GM12873 (cell line): Measurements from ENCODE around the gene ST14.

Experiments used
- TF ChIP-seq, protein P1 (sequence below): IDR thresholded peaks from 2 replicates; pipeline ENCODE4 v1.5.1; 2012; ENCODE audit warnings: low read depth, mild to moderate bottlenecking, moderate library complexity, low read length, control low read depth; ENCODE audit not compliant: insufficient read depth; ENCODE audit errors: missing control alignments

Gene ST14

DNA sequence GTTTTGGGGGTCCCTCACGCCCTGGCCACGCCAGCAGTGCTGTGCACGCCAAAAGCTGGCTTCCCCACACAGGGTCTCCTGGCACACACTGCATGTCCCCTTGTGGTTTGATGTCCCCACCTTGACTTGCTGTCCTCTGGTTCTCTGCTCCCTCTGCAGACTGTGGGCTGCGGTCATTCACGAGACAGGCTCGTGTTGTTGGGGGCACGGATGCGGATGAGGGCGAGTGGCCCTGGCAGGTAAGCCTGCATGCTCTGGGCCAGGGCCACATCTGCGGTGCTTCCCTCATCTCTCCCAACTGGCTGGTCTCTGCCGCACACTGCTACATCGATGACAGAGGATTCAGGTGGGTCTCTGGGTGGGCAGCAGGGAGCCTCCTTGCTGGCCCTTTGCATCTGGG is 40.2 kb downstream of the ST14 start:
- TF ChIP-seq, protein P1, sequence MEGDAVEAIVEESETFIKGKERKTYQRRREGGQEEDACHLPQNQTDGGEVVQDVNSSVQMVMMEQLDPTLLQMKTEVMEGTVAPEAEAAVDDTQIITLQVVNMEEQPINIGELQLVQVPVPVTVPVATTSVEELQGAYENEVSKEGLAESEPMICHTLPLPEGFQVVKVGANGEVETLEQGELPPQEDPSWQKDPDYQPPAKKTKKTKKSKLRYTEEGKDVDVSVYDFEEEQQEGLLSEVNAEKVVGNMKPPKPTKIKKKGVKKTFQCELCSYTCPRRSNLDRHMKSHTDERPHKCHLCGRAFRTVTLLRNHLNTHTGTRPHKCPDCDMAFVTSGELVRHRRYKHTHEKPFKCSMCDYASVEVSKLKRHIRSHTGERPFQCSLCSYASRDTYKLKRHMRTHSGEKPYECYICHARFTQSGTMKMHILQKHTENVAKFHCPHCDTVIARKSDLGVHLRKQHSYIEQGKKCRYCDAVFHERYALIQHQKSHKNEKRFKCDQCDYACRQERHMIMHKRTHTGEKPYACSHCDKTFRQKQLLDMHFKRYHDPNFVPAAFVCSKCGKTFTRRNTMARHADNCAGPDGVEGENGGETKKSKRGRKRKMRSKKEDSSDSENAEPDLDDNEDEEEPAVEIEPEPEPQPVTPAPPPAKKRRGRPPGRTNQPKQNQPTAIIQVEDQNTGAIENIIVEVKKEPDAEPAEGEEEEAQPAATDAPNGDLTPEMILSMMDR, result no peak

DNA sequence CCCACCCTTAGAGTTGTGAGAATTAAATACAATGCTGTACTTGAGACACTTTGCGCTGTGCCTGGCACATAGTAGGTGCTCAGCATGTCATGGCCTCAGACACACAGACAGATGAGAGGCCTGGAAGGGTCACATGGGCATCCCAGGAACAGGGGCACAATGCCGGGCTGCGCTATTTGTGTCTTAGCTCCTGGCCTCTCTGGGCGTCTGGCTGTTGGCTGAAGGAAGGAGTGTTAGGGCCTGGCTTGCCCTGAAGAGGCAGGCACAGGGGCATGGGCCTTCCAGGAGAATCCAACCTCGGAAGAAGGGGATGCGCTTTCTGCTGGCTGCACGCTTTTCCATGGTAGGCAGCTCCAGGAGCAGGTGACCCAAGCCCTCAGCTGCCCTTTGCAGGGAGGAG is 41.4 kb downstream of the ST14 start:
- TF ChIP-seq, protein P1, result no peak

DNA sequence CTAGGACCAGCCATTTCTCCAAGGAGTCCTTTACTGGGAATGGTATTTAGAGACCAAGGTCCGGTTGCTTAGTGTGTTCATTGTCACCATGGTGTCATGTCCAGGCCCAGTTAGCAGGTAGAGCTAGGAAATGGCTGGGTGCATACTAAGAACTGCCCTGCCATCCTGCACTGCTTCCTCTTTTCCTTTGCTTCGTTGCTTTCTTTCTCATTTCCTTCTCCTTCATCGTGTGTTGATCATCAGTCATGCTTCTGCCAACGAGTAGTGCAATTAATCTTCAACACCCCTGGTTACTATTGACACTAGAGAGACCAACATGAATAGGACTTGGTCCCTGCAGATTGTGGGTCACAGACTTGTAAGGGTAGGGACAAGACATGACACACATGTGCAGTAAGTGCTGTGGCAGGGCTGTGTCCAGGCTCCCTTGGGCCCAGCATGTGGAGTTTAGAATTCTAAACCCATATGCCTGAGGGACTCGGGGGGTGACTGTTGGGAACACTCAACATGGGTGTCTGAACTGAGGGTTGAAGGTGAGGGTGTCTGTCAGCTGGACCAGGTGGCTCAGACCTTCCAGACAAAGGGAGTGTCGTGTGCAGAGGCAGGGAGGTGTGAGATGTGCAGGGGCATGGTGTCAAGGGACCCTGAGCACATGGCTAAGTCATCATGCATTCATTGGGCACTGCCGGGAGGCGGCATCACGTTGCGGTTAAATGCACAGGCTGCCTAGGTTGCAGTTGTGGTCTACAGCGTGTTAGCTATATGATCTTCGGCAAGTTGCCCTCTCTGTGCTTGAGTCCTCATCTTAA is 42.6 kb downstream of the ST14 start:
- TF ChIP-seq, protein P1, result no peak

DNA sequence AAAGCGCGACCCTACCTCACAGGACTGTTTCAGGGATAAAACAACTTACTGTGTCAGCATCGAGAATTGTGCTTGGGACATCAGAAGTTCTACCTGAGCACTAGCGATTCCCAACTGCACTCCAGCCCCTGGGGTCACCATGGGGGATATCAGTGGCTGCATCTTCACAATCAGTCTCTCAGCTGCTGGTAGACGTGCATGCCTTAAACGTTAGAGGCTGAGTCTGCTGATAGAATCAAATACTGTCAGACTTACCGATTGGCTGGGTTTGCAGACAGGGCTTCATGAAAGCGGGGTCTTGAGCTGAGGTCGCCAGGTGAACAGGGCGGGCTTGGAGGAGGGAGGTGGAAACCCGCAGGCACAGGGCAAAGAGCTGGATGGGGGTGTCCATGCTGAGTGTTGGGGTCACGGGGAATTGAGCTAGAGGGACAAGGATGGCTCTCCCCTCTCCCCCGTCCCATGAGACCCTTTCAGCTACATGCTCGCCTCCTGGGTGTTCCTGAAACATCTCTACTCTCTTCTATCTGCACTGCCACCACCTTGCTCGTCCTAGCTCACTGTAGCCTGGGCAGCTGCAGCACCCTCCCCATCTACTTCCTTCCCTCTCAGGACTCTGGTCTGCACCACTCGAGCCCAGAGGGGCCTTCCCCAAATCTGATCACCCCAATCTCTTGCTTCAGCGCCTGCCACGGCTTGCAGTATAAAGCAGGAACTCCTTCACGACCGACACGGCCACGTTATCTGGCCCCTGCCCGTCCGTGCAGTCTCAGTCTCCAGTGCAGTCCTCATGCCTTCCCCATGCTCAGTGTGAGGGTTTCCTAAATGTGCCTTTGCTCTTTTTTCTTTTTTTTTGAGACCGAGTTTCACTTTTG is 43.5 kb downstream of the ST14 start:
- TF ChIP-seq, protein P1, result no peak

DNA sequence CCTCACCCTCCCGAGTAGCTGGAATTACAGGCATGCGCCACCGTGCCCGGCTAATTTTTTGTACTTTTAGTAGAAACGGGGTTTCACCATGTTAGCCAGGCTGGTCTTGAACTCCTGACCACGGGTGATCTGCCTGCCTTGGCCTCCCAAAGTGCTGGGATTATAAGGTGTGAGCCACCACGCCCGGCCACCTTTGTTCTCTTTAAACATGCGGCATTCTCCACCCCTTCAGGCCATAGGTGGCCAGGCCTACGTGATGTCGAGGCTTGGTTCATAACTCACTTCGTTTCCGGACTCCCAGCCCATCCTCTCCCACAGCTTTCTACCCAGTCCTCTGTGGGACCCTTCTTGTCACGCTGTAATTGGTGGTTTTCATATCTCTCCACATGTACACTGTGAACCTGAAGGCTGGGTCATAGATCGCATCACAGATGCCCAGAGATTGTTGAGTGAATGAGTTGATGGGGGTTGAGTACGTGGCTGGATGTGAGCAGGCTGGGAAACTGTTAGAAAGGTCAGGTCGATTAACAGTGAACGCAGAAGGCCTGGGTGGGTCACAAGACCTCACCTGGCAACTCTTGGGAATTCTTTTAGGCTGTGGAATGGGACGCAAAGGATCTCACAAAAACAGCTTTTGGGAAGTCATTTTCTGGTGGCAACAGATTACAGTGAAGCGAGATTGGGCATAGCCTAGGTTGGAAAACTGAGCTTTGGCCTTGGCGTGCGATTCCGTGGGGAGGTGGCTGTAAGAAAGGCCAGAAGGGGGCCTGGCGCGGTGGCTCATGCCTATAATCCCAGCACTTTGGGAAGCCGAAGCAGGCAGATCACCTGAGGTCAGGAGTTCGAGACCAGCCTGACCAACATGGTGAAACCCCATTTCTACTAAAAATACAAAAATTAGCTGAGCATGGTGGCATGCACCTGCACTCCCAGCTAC is 44.5 kb downstream of the ST14 start:
- TF ChIP-seq, protein P1, result no peak

DNA sequence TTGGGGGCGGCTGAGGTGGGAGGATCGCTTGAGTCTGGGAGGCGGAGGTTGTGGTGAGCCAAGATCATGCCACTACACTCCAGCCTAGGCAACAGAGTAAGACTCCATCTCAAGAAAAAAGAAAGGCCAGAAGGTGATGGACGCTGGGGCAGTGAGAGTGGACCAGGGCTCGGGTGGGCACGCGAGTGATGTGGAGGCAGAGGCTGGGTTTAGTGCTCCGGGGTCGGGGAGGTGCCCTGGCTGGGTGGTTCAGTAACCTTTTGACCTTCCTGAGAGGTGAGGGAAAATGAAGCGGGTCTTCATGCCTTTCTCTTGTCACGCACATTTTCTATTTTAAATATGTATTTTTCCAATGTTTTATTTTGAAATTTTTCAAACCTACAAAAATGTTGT is 45.1 kb downstream of the ST14 start:
- TF ChIP-seq, protein P1, result no peak
